Measurements from ENCODE around the gene PCBP2. TPM values are rescaled to one million over a fixed set of nuclear protein-coding genes. Genes with fewer than 3 reads are reported as not detected.

PCBP2 gene
- total RNA-seq, 1 donor from 2014 or later: 299 TPM

DNA sequence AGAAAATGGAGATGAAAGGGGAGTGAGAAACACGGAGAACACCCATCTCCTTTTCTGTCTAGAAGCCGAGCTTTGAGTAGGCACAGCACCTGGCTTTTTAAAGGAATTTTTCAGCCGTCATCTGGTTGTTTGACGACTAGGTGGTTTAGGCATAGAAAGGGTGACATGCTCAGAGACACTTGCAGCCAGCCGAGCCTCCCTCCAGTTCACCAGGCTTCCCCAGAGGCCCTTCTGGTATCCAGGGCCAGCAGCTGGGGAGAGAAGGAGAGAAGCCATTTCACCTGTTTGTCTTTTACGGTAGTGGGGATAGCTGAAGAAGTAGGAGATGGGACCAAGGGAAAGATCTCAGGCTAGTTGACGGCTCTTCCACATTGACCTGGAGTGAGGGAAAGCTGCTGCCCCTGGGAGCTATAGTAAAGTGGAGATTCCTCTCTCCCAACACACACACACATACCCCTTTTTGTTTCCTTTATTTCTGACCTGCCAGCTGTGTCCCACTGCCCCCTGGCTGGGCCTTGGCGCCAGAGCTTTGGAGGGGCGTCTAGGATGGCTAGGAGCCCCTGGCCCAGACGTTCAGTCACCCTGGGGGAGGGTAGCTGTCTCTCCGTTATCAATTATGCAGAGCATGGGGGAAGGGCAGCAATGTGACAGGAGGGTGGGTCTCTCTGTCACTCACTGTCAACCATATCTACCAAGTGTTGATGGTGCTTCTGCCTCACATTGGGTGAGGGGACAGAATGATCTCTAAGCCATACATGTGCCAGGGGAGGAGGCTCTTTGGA, 41.9 kb downstream of the PCBP2 start:
- no peak for DNase-seq (ENCODE audit: low read depth in 2 of 2)

- peak in 1 of 2 donors; percentile 77 for DNase-seq (ENCODE audit: low read depth in 2 of 2)
Observed at GRCh38 chr12:53495903-53496751, 44.2 kb downstream of the PCBP2 start.

DNA sequence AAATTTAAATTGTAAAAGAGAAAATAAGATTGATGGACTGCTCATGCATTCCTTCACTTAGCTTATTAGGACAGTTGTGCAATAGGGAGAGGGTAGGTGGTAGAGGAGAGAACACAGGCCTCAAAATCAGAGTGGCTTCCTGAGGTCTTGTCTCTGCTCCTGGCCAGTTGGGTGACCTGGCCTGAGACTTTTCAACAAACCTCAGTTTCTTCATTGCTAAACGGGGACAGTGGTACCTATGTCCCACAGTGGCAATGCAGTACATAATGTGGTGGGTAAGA, 44.8 kb downstream of the PCBP2 start:
- no peak for DNase-seq (ENCODE audit: low read depth in 2 of 2)

GRCh38 chr12:53497461-53497860, 45.6 kb downstream of the PCBP2 start:
- no peak for DNase-seq (ENCODE audit: low read depth in 2 of 2)

DNA sequence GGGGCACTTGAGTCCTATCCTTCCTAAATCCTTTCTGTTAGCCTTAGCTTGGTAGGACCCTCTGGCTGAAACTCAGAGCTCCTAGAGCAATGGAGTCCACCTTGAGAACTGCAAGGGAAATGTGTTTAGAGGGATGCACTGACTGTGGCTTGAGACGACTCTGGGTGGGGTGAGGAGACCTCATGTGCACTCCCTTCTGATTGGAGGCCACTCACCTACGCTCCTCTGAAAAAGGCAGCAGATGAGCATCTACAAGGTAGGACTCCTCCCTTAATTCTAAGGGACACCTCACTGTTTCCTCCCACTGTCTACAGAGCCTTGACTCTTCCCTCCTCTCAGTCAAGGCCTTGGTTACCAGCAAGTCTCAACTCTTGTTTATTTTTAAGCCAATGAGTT, 46.3 kb downstream of the PCBP2 start:
- DNase-seq (ENCODE audit: low read depth in 2 of 2): no peak

DNA sequence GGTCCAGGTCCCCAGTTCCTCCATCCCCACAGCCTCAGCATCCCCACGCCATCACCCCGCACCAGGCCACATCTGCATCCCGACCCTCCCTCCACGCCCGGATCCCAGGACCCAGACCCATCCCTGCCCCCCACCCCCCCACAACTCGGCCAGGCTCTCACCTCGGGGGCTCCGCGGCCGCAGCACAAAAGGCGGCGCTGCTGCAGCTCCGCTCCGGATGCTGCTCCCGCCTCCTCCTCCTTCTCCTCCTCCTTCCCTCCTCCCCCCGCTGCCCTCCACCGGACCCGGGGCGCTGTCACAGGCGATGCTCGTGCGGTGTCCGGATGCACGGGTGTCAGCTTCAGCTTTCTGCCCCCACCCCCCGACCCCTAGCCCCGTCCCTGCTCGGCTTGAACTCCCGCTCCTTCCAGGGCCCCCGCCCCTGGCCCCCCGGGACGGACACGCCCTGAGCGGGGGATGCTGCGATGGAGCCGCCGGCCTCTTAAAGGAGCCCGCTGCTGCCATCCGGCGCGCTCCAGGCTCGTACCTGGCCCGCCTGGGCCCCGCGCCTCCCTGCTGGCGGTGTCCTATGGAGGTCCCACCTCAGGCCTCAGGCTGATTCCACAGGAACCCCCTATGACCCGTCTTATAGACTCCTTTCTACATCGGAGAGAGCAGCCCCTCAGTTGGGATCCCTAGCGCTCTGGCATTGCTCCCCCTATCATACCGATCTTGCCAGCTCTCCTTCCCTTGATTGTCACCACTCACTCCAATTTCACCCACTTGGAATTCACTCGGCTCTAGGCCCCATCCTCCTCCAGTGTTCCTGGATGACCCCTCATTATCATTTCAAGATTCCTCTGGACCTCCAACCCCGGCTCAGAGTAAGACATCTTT, 47.6 kb downstream of the PCBP2 start, which contains the start of gene MAP3K12:
MAP3K12 (minus strand) TSS at position 193 of the 876 bp plus-strand sequence. CDS start 12,067 bp downstream, outside the sequence.
- peak in 1 of 2 donors; percentile 63 for DNase-seq (ENCODE audit: low read depth in 2 of 2)

- peak; percentile 46 to 56 for DNase-seq (ENCODE audit: low read depth in 2 of 2)
Observed at GRCh38 chr12:53500142-53500775, 48.4 kb downstream of the PCBP2 start.

- DNase-seq (ENCODE audit: low read depth in 2 of 2): peak; percentile 100
Observed at GRCh38 chr12:53500776-53501614, 49.1 kb downstream of the PCBP2 start, which contains the start of gene TARBP2. Gene TARBP2, plus strand, starts transcription at chr12:53501283. Its CDS starts 126 bp downstream, at chr12:53501409.

DNA sequence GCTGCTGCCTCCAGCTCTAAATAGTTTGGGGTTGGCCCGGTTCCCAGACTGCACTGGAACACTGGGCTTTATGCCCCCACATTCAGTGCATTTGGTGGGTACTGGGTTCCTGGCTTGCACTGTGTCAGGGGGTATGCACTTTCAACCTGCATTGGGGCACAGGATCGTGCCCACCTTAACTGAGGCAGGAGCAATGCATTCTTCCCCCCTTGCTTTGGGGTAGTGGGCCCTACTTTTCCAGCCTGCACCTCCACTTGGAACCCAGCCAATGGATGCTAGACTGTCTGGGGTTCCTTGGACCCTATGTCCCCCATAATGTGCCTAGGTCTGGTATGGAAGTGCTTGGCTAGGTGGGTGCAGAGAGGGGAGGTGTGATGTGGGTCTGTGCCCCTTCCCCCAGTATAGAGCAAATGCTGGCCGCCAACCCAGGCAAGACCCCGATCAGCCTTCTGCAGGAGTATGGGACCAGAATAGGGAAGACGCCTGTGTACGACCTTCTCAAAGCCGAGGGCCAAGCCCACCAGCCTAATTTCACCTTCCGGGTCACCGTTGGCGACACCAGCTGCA, 49.8 kb downstream of the PCBP2 start:
- no peak for DNase-seq (ENCODE audit: low read depth in 2 of 2)

GRCh38 chr12:53502331-53502730, 50.4 kb downstream of the PCBP2 start:
- DNase-seq (ENCODE audit: low read depth in 2 of 2): peak in 1 of 2 donors; percentile 36

DNA sequence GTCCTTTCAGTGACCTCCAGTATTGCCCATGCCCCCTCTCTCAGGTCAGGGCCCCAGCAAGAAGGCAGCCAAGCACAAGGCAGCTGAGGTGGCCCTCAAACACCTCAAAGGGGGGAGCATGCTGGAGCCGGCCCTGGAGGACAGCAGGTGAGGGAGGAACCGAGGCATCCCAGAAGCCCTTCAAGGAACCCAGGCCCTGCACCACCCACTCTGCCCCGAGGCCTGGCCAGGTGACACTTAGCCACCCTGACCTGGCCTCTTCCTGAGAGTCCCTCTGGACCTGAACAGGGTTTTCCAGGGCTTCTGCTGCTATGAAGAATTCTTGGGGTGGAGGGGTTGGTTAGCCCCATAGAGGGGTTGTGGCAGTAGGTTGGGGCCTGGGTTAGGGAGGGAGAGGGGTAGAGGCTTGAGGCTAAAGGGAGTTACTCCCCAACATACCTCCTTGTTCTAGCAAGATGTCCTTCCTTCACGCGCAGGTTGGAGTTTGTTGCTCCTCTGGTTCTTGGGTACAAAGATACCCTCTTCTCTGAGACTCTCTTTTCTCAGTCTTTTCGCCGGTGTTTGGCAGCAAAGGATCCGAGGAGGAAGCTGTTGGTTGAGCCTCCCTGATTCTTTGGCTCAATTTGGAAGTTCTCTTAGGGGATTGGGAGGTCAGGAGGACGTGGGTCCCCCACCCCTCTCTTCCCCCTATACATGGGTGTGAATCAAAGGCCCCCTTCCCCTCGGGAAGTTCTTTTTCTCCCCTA, 51.3 kb downstream of the PCBP2 start:
- no peak for DNase-seq (ENCODE audit: low read depth in 2 of 2)

DNA sequence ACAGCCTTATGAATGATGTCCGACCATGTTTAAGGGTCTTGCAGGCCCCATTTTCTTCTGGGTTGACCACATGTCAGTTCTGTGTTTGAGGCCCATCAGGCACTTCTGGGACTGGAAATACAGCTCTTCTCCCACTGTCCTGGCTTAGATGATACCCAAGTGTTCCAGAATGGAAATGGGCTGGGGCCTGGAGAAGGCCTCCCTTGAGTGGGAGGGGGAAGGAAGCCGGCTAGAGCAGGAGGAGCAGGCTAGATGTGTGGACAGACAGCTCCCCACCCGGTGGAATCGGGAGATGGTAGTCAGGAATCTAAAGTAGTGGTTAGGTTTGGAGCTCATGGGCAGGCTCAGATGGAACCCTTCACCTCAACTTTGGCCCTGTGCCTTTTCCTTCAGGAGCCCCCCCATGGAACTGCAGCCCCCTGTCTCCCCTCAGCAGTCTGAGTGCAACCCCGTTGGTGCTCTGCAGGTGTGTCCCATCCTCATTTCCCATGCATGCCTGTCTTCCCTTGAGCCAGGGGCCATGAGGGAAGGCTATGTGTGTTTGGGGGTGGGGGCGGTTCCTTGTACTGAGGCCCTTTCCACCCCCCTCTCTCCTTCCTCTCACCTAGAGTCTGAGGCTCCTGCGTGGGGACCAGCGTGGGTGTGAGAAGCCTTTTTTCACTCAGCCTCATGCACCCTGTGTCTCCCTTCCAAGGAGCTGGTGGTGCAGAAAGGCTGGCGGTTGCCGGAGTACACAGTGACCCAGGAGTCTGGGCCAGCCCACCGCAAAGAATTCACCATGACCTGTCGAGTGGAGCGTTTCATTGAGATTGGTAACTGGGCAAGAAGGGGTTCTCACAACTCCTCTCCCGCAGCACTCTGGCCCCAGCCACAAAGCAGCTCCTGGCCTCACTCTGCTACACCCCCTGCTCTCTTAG, 52.4 kb downstream of the PCBP2 start:
- DNase-seq (ENCODE audit: low read depth in 2 of 2): no peak

DNA sequence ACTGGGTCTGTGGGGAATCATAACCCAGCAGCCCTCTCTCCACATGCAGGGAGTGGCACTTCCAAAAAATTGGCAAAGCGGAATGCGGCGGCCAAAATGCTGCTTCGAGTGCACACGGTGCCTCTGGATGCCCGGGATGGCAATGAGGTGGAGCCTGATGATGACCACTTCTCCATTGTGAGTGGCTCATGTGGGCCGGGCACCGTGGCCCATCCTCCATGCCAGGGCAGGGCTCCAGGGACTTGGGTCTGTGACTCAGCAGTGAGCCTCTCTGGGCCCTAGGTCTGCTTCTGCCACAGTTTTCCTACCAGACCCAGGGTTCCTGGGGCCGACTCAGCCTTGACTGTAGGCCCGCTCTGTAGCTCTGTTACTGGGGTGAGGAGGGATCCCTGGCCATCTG, 53.2 kb downstream of the PCBP2 start:
- DNase-seq (ENCODE audit: low read depth in 2 of 2): peak in 1 of 2 donors; percentile 37

- DNase-seq (ENCODE audit: low read depth in 2 of 2): no peak
Observed at GRCh38 chr12:53505555-53506449, 53.9 kb downstream of the PCBP2 start.

- DNase-seq (ENCODE audit: low read depth in 2 of 2): no peak
Observed at GRCh38 chr12:53506450-53506785, 54.5 kb downstream of the PCBP2 start.

GRCh38 chr12:53506881-53507602, 55.1 kb downstream of the PCBP2 start, which contains the start of gene NPFF:
Gene NPFF, minus strand, starts transcription at chr12:53507484. Its CDS starts 10 bp downstream, at chr12:53507474.
- DNase-seq (ENCODE audit: low read depth in 2 of 2): no peak

GRCh38 chr12:53507603-53507885, 55.6 kb downstream of the PCBP2 start:
- DNase-seq (ENCODE audit: low read depth in 2 of 2): no peak
